H1 (cell line): ENCODE data around the gene ACAP1. TPM values are rescaled to one million over a fixed set of nuclear protein-coding genes. Genes with fewer than 3 reads are reported as not detected.

ENCODE experiments used
- CTCF ChIA-PET: fragments of 300-600 bp; sonication (Branson Sonifier 250); formaldehyde crosslinking; loops from one replicate; lab custom pipeline; 2021; ENCODE audit not compliant: partially characterized antibody; lab: Charles Lee
- POLR2A ChIA-PET: fragments of 300-600 bp; sonication (Branson Sonifier 250); formaldehyde crosslinking; loops from one replicate; lab custom pipeline; 2021; ENCODE audit warnings: inconsistent platforms; ENCODE audit not compliant: partially characterized antibody; lab: Charles Lee
- DNase-seq, 2 experiments: peaks; one replicate each; pipeline versions ENCODE4 v3.0.0 to v3.0.0-alpha.2; 2010 to 2022; ENCODE audit warnings: low spot score in 2 of 2, low read depth in 1 of 2, mixed read lengths in 1 of 2
- FAIRE-seq: peaks from 2 replicates; lab custom pipeline; 2011; peaks lifted over from hg19 to GRCh38; lab: Jason Lieb, UNC
- H2AFZ ChIP-seq: 2 replicates; pipeline ENCODE4 v1.8.1; 2012; ENCODE audit warnings: low read length, inconsistent platforms
- H2AK5ac ChIP-seq: 2 replicates; pipeline ENCODE4 v1.6.1; 2013; ENCODE audit warnings: low read depth, low read length
- H2BK120ac ChIP-seq: replicated peaks from 2 replicates; pipeline ENCODE3; 2013; ENCODE audit warnings: low read depth, low read length, inconsistent platforms
- H2BK12ac ChIP-seq: 2 replicates; pipeline ENCODE4 v1.6.1; 2013; ENCODE audit warnings: low read depth, low read length
- H2BK15ac ChIP-seq: 2 replicates; pipeline ENCODE4 v1.6.1; 2013; ENCODE audit warnings: low read length
- H2BK20ac ChIP-seq: 2 replicates; pipeline ENCODE4 v1.6.1; 2013; ENCODE audit warnings: low read length
- H2BK5ac ChIP-seq: 2 replicates; pipeline ENCODE4 v1.6.1; 2013; ENCODE audit warnings: low read depth, low read length
- H3K14ac ChIP-seq: 2 replicates; pipeline ENCODE4 v1.6.1; 2013; ENCODE audit warnings: inconsistent platforms; ENCODE audit not compliant: insufficient read length
- H3K18ac ChIP-seq: 2 replicates; pipeline ENCODE4 v1.6.1; 2013; ENCODE audit warnings: low read length; ENCODE audit errors: extremely low read depth
- H3K23ac ChIP-seq: 2 replicates; pipeline ENCODE4 v1.6.1; 2013; ENCODE audit warnings: inconsistent platforms; ENCODE audit not compliant: insufficient read length
- H3K23me2 ChIP-seq: 2 replicates; pipeline ENCODE4 v1.6.1; 2013; ENCODE audit warnings: low read depth, low read length
- H3K27ac ChIP-seq: 2 replicates; pipeline ENCODE4 v1.6.1; 2011; ENCODE audit warnings: low read depth, low read length, inconsistent platforms
- H3K27me3 ChIP-seq, 4 experiments: replicated peaks in 1 of 4; 1 replicate in 1 of 4; 2 replicates in 3 of 4; pipeline versions ENCODE4 v1.6.1 to v1.8.1; 2011 to 2013; ENCODE audit warnings: low read length in 3 of 4, mild to moderate bottlenecking in 3 of 4, inconsistent platforms in 2 of 4, mixed read lengths in 2 of 4, moderate library complexity in 1 of 4; ENCODE audit not compliant: control insufficient read depth in 3 of 4, insufficient read depth in 3 of 4; ENCODE audit errors: extremely low read depth in 1 of 4
- H3K36me3 ChIP-seq, 4 experiments: 2 replicates each; pipeline versions ENCODE4 v1.6.1 to v1.8.1; 2011 to 2013; ENCODE audit warnings: mild to moderate bottlenecking in 4 of 4, low read length in 3 of 4, moderate library complexity in 2 of 4, control low read depth in 1 of 4, inconsistent platforms in 1 of 4; ENCODE audit not compliant: insufficient read depth in 4 of 4, control insufficient read depth in 2 of 4
- H3K4ac ChIP-seq: replicated peaks from 2 replicates; pipeline ENCODE3; 2013; ENCODE audit warnings: low read length, low read depth, mixed read lengths, inconsistent platforms; ENCODE audit not compliant: insufficient read length
- H3K4me1 ChIP-seq, 4 experiments: replicated peaks in 1 of 4; 1 replicate in 1 of 4; 2 replicates in 3 of 4; pipeline versions ENCODE4 v1.6.1 to v1.8.1; 2011 to 2013; ENCODE audit warnings: low read length in 3 of 4, inconsistent platforms in 2 of 4, mixed read lengths in 1 of 4; ENCODE audit not compliant: insufficient read depth in 4 of 4, control insufficient read depth in 3 of 4
- H3K4me2 ChIP-seq, 2 experiments: 2 replicates each; pipeline versions ENCODE4 v1.6.1 to v1.8.1; 2011 to 2013; ENCODE audit warnings: low read depth in 2 of 2, low read length in 2 of 2, control low read depth in 1 of 2, inconsistent platforms in 1 of 2, mild to moderate bottlenecking in 1 of 2; ENCODE audit not compliant: insufficient read depth in 1 of 2
- H3K4me3 ChIP-seq, 4 experiments: fragments of 200-600, 300-600 bp in 1 of 4; sonication (generic), shearing (Covaris generic), sonication (Bioruptor Twin) in 1 of 4; 2 replicates each; pipeline versions ENCODE4 v1.5.1 to v1.8.1; 2011 to 2016; ENCODE audit warnings: low read length in 4 of 4, low read depth in 3 of 4, control low read depth in 2 of 4, inconsistent platforms in 2 of 4, mild to moderate bottlenecking in 2 of 4, mixed read lengths in 1 of 4, moderate library complexity in 1 of 4; ENCODE audit not compliant: insufficient read depth in 2 of 4; ENCODE audit errors: extremely low read depth in 1 of 4
- H3K56ac ChIP-seq: replicated peaks from 2 replicates; pipeline ENCODE3; 2013; ENCODE audit warnings: low read depth, mild to moderate bottlenecking, mixed read lengths, low read length, inconsistent platforms; ENCODE audit not compliant: insufficient read length
- H3K79me1 ChIP-seq: 2 replicates; pipeline ENCODE4 v1.6.1; 2013; ENCODE audit warnings: low read depth, low read length, control low read depth
- H3K79me2 ChIP-seq, 2 experiments: 2 replicates each; pipeline versions ENCODE4 v1.6.1 to v1.8.1; 2012 to 2013; ENCODE audit warnings: low read length in 2 of 2, mild to moderate bottlenecking in 2 of 2, inconsistent platforms in 1 of 2; ENCODE audit not compliant: insufficient read depth in 2 of 2, control insufficient read depth in 1 of 2
- H3K9ac ChIP-seq, 4 experiments: replicated peaks in 1 of 4; 1 replicate in 1 of 4; 2 replicates in 3 of 4; pipeline versions ENCODE4 v1.6.1 to v1.8.1; 2011 to 2013; ENCODE audit warnings: low read depth in 3 of 4, low read length in 3 of 4, control low read depth in 2 of 4, mild to moderate bottlenecking in 2 of 4, moderate library complexity in 2 of 4, inconsistent platforms in 1 of 4; ENCODE audit errors: extremely low read depth in 1 of 4
- H3K9me3 ChIP-seq, 2 experiments: 2 replicates each; pipeline versions ENCODE4 v1.6.1 to v1.8.1; 2012 to 2013; ENCODE audit warnings: mild to moderate bottlenecking in 2 of 2, moderate library complexity in 2 of 2, control low read depth in 1 of 2, inconsistent platforms in 1 of 2, low read depth in 1 of 2, low read length in 1 of 2, mixed read lengths in 1 of 2; ENCODE audit not compliant: insufficient read depth in 2 of 2
- H4K20me1 ChIP-seq, 2 experiments: replicated peaks in 1 of 2; 2 replicates each; pipeline versions ENCODE3 to v1.8.1; 2011 to 2013; ENCODE audit warnings: inconsistent platforms in 2 of 2, low read length in 2 of 2, mild to moderate bottlenecking in 1 of 2; ENCODE audit not compliant: insufficient read depth in 2 of 2, control insufficient read depth in 1 of 2
- H4K5ac ChIP-seq: 2 replicates; pipeline ENCODE4 v1.6.1; 2013; ENCODE audit warnings: low read length, low read depth, mixed read lengths, inconsistent platforms; ENCODE audit not compliant: insufficient read length
- H4K8ac ChIP-seq: 2 replicates; pipeline ENCODE4 v1.8.0; 2013; ENCODE audit warnings: mild to moderate bottlenecking, moderate library complexity, low read length, inconsistent platforms; ENCODE audit not compliant: insufficient read depth; ENCODE audit errors: extremely low read depth
- H4K91ac ChIP-seq: replicated peaks from 2 replicates; pipeline ENCODE3; 2013; ENCODE audit warnings: low read length, mixed read lengths, inconsistent platforms; ENCODE audit not compliant: insufficient read length
- ASH2L ChIP-seq: fragments of 200-600, 300-600 bp; sonication (generic); IDR thresholded peaks from one replicate; pipeline ENCODE4 v1.7.1; 2017; ENCODE audit warnings: low read length
- BCL11A ChIP-seq, 2 experiments: IDR thresholded peaks; one replicate each; pipeline ENCODE4 v1.6.1; 2011; ENCODE audit warnings: low read depth in 2 of 2, low read length in 2 of 2, mild to moderate bottlenecking in 2 of 2
- CBX8 ChIP-seq: fragments of 300-800, 300-1000 bp; sonication (generic); IDR thresholded peaks from 2 replicates; pipeline ENCODE4 v1.7.1; 2016; ENCODE audit warnings: low read depth, low read length, borderline replicate concordance
- HDAC2 ChIP-seq, 2 experiments: fragments of 300-600 bp in 1 of 2; sonication (generic) in 1 of 2; IDR thresholded peaks; 2 replicates each; pipeline ENCODE4 v1.6.1; 2011 to 2012; ENCODE audit warnings: low read depth in 2 of 2, low read length in 2 of 2, mild to moderate bottlenecking in 2 of 2, moderate library complexity in 2 of 2, borderline replicate concordance in 1 of 2, inconsistent platforms in 1 of 2
- KDM5A ChIP-seq: fragments of 200-600 bp; IDR thresholded peaks from 2 replicates; pipeline ENCODE4 v1.7.1; 2012; ENCODE audit warnings: mild to moderate bottlenecking, low read length, inconsistent platforms, mixed read lengths
- MAX ChIP-seq: IDR thresholded peaks from 2 replicates; pipeline ENCODE4 v1.6.1; 2012; ENCODE audit warnings: inconsistent platforms
- POLR2AphosphoS5 ChIP-seq: IDR thresholded peaks from 2 replicates; pipeline ENCODE4 v1.6.1; 2011; ENCODE audit warnings: low read depth, low read length
- RAD21 ChIP-seq, 2 experiments: IDR thresholded peaks in 1 of 2; conservative IDR thresholded peaks in 1 of 2; 2 replicates each; pipeline ENCODE4 v1.6.1; 2011; ENCODE audit warnings: low read depth in 2 of 2, low read length in 2 of 2, improper control_type of control experiment in 1 of 2, inconsistent platforms in 1 of 2, mild to moderate bottlenecking in 1 of 2, moderate library complexity in 1 of 2
- RNF2 ChIP-seq: fragments of 200-900, 300-1000 bp; sonication (generic); IDR thresholded peaks from 2 replicates; pipeline ENCODE4 v1.7.1; 2016; ENCODE audit warnings: borderline replicate concordance, low read depth, mild to moderate bottlenecking, antibody characterized with exemption, low read length; ENCODE audit not compliant: poor library complexity, severe bottlenecking; ENCODE audit errors: missing control alignments
- SIN3A ChIP-seq, 2 experiments: IDR thresholded peaks in 1 of 2; conservative IDR thresholded peaks in 1 of 2; 2 replicates each; pipeline ENCODE4 v1.6.1; 2011 to 2012; ENCODE audit warnings: low read length in 2 of 2, improper control_type of control experiment in 1 of 2, low read depth in 1 of 2, mild to moderate bottlenecking in 1 of 2
- SP1 ChIP-seq: IDR thresholded peaks from 2 replicates; pipeline ENCODE4 v1.6.1; 2011; ENCODE audit warnings: low read depth, low read length
- SRF ChIP-seq: IDR thresholded peaks from 2 replicates; pipeline ENCODE4 v1.6.1; 2011; ENCODE audit warnings: mild to moderate bottlenecking, low read depth, low read length, moderate library complexity
- WGBS, 2 experiments: shearing (Covaris generic) in 1 of 2; methylation state at CpG; one replicate each; pipeline versions ENCODE4 v1.1.6 to v1.1.7; 2013 to 2015; ENCODE audit warnings: low lambda C conversion rate in 2 of 2, mixed read lengths in 2 of 2, inconsistent platforms in 1 of 2, low coverage in 1 of 2, missing lambda C conversion rate in 1 of 2; ENCODE audit not compliant: insufficient replicate concordance in 2 of 2, insufficient coverage in 1 of 2, insufficient read length in 1 of 2; ENCODE audit errors: extremely low coverage in 1 of 2, missing lambda C conversion rate in 1 of 2; 5-methylcytosine and 5-hydroxymethylcytosine counted together
- polyA plus RNA-seq, 7 experiments: library from polyadenylated mRNA; depleted of rRNA in 3 of 7; stranded (reverse) in 5 of 7; unstranded in 2 of 7; fragments of >200 nt in 5 of 7; fragments of 200-250 nt in 2 of 7; gene quantifications; 1 replicate in 5 of 7; 2 replicates in 1 of 7; 4 replicates in 1 of 7; pipeline versions ENCODE4 v1.2.1 to v1.2.3, GENCODE V29; 2011 to 2013; ENCODE audit warnings: missing spikeins in 2 of 7, mixed read lengths in 2 of 7
- total RNA-seq: library from RNA; stranded (reverse); fragmentation: NEBNext Ultra II Directional; extraction: Animal tissue kit (Norgen Biotek cat#: 25700); gene quantifications from 2 replicates; pipeline ENCODE4 v1.2.1, GENCODE V29; 2021

Gene ACAP1
- total and polyA plus RNA-seq, 2 of the 8 experiments (the other 6 are each of a cell fraction or from before 2014, with no cell fraction given) = 11.9 to 45.1 TPM

GRCh38 chr17:7290166-7290565 lies 46.2 kb upstream of the ACAP1 start:
- H3K4me2 ChIP-seq = no peak overlapping the region
- peaks cover 0 to 9% of the 10 kb centered on the region in 2 experiments for H4K20me1 ChIP-seq
- H4K91ac ChIP-seq = no peak overlapping the region
- H2BK5ac ChIP-seq = no peak overlapping the region
- H4K5ac ChIP-seq = no peak overlapping the region
- peaks cover 2% of the 10 kb centered on the region; the same call in 1 of the 2 replicates for H3K23me2 ChIP-seq
- ChIA-PET POLR2A (interaction anchor here (1.0 to 6.7 kb wide), 8 partner anchors 8 to 48 kb away, joined by 3 to 94 read pairs (median 19); partner anchors contain the start of genes CLDN7, CTDNEP1, ELP5 and GABARAP), CTCF (interaction anchor here (1.2 to 5.7 kb wide), 3 partner anchors 8 to 66 kb away, joined by 3 to 46 read pairs (median 5); partner anchors contain the start of gene SLC2A4)
- no peak overlapping the region for H4K8ac ChIP-seq
- no peak overlapping the region for H3K9ac ChIP-seq
- no peak overlapping the region for H3K27ac ChIP-seq
- H3K4ac ChIP-seq = no peak overlapping the region
- DNase-seq (no peak), FAIRE-seq (no peak)
- H2AK5ac ChIP-seq = no peak overlapping the region
- H3K4me1 ChIP-seq = peaks cover 0 to 11% (median 7%) of the 10 kb centered on the region in 4 experiments; a peak in 6 of 7 replicates
- no peak overlapping the region for H3K18ac ChIP-seq
- no peaks in the 10 kb centered on the region for H3K79me2 ChIP-seq
- H3K4me3 ChIP-seq = no peak overlapping the region
- 93% methylated on average over 16 of the region's 19 CpGs; no CpG with 5 or more reads in 1 of the 2 experiments for WGBS, 2 experiments
- H2BK20ac ChIP-seq = no peak overlapping the region
- H3K23ac ChIP-seq = no peak overlapping the region
- no peaks in the 10 kb centered on the region; a peak in 2 of 7 replicates for H3K27me3 ChIP-seq
- no peak overlapping the region for H3K14ac ChIP-seq
- no peak overlapping the region for H2BK120ac ChIP-seq
- no peak overlapping the region for H2BK15ac ChIP-seq
- peaks cover 0 to 6% (median 1%) of the 10 kb centered on the region in 4 experiments; a peak in 2 of 8 replicates for H3K36me3 ChIP-seq
- H2AFZ ChIP-seq = no peak overlapping the region
- no peaks in the 10 kb centered on the region for H3K9me3 ChIP-seq
- H3K56ac ChIP-seq = no peak overlapping the region
- no peak overlapping the region for H2BK12ac ChIP-seq
- peaks cover 2% of the 10 kb centered on the region; the same call in 1 of the 2 replicates for H3K79me1 ChIP-seq
- no peak for TF ChIP-seq KDM5A
- no peak for TF ChIP-seq SP1
- no peak for TF ChIP-seq ASH2L
- TF ChIP-seq HDAC2 (IDR thresholded peaks at IDR 0.05; ENCODE audit: borderline replicate concordance in 1 of 2, low read depth in 2 of 2, low read length in 2 of 2) = no peak
- TF ChIP-seq POLR2AphosphoS5 = no peak
- no peak for TF ChIP-seq SRF
- TF ChIP-seq RNF2 = no peak
- TF ChIP-seq RAD21 (IDR thresholded peaks at IDR 0.05 in 1 of 2, conservative IDR thresholded peaks at IDR 0.05 in 1 of 2; ENCODE audit: low read depth in 2 of 2, low read length in 2 of 2) = no peak
- no peak for TF ChIP-seq BCL11A (IDR thresholded peaks at IDR 0.05; ENCODE audit: low read depth in 2 of 2, low read length in 2 of 2)
- TF ChIP-seq SIN3A (conservative IDR thresholded peaks at IDR 0.05 in 1 of 2, IDR thresholded peaks at IDR 0.05 in 1 of 2; ENCODE audit: low read depth in 1 of 2, low read length in 2 of 2) = no peak
- no peak for TF ChIP-seq MAX
- TF ChIP-seq CBX8 = no peak
